Retinal pigment epithelial cell (primary cell): Measurements from ENCODE around the gene PUS10.

Experiments
- DNase-seq: peaks from one replicate; pipeline ENCODE4 v3.0.0-alpha.2; 2010; ENCODE audit warnings: low read depth
- H3K4me3 ChIP-seq: 2 replicates; pipeline ENCODE4 v1.5.1; 2011; ENCODE audit warnings: mild to moderate bottlenecking, low read length, control low read depth, moderate library complexity
- TF ChIP-seq, protein P1 (sequence below): conservative IDR thresholded peaks from 2 replicates; pipeline ENCODE4 v1.5.1; 2011; ENCODE audit warnings: low read depth, low read length, control low read depth, inconsistent platforms

PUS10 gene

DNA sequence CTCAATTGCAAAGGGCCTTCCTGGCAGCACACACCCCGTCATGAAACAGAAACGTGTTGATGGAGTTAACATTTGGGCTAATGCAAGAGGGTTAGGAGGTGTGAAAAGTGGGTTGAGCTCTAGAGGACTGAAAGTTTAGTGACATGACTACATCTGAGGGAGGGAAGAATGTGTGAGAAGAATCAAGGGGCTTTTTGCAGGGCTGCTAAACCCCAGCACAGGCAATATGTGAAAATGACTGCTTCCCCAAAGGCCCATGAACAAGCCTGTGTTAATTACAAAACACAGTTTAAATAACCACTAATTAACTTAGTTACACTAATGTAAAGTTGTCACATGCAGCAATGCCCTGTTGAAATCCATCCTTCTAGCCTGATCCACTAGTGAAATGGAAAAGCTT is 63.9 kb downstream of the PUS10 start:
- TF ChIP-seq, protein P1, sequence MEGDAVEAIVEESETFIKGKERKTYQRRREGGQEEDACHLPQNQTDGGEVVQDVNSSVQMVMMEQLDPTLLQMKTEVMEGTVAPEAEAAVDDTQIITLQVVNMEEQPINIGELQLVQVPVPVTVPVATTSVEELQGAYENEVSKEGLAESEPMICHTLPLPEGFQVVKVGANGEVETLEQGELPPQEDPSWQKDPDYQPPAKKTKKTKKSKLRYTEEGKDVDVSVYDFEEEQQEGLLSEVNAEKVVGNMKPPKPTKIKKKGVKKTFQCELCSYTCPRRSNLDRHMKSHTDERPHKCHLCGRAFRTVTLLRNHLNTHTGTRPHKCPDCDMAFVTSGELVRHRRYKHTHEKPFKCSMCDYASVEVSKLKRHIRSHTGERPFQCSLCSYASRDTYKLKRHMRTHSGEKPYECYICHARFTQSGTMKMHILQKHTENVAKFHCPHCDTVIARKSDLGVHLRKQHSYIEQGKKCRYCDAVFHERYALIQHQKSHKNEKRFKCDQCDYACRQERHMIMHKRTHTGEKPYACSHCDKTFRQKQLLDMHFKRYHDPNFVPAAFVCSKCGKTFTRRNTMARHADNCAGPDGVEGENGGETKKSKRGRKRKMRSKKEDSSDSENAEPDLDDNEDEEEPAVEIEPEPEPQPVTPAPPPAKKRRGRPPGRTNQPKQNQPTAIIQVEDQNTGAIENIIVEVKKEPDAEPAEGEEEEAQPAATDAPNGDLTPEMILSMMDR: no peak
- DNase-seq: no peak
- no peak overlapping the region for H3K4me3 ChIP-seq

DNA sequence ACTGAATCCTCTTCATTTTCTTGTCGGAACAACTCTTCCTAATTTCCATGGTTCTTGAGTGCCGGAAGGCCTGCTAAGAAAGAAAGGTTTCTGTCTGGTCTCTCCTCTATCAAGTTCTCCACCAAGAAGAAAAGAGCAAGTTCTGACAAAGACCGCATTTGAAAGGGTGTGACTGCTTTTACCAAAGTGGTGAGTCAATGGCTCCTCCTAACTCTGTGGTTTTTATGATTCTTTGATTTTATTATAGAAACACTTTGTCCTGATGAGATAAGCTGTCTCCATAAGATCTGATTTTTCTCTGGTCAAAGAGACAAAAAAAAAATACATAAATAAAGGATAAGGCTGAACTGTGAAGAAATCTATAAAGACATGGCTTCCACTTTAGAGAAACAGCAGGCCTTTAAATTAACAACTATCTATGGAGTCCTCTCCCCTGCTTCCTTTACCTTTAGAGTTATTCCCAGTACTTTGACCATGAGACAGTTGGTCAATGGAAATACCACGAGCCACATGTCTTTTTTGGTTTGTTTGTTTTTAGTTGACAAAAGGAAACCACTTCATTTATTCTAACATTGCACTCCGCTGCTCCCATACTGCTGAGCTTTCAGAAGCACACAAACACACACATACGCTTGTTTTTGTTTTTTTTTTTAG is 69.0 kb downstream of the PUS10 start:
- no peak for DNase-seq

GRCh38 chr2:60948161-60948560 is 69.9 kb downstream of the PUS10 start:
- no peak for DNase-seq
- TF ChIP-seq, protein P1: no peak
- H3K4me3 ChIP-seq: no peak overlapping the region

More for the DNA sequence above, 69.0 kb downstream of the PUS10 start:
- TF ChIP-seq, protein P1: no peak
- no peak overlapping the region for H3K4me3 ChIP-seq

DNA sequence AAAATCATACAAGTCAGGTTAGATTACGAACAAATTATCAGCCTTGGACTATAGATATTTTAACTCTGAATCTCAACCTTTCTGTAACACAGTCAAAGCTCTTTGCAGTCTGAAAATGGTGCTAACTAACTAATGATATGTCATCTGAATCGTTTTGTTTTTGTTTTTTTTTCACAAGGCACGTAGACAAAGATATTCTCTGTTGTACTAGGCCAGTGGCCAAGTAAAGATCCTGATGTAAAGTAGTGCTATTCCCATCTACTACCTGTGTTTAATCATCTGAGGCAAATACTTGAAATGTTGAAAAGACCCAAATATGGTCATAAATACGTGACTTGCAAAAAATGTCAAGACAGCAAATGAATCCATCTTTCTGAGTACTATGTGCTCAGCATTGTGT is 71.0 kb downstream of the PUS10 start:
- H3K4me3 ChIP-seq: no peak overlapping the region
- DNase-seq: no peak
- TF ChIP-seq, protein P1: no peak

- no peak overlapping the region for H3K4me3 ChIP-seq
- TF ChIP-seq, protein P1: no peak
Measured at GRCh38 chr2:60945341-60945740, 72.7 kb downstream of the PUS10 start.

DNA sequence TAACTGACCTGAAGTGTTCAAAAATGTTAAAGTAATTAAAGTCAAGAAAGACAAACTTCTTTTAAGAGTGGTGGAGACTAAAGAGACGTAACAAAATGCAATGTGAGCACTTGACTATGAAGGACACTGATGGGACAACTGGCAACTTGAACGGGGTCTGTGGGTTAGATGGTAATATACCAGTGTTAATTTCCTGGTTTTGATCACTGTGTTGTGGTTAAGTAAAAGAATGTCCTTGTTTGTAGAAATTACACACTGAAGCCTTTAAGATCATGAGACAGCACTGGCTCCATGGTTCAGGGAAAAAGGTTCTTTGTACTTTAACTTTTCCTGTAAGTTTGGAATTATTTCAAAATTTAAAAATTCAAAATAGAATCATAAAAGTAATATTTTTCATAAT is 78.4 kb downstream of the PUS10 start:
- TF ChIP-seq, protein P1: no peak
- no peak for DNase-seq
- H3K4me3 ChIP-seq: no peak overlapping the region

More at GRCh38 chr2:60945341-60945740, 72.7 kb downstream of the PUS10 start:
- DNase-seq: no peak

DNA sequence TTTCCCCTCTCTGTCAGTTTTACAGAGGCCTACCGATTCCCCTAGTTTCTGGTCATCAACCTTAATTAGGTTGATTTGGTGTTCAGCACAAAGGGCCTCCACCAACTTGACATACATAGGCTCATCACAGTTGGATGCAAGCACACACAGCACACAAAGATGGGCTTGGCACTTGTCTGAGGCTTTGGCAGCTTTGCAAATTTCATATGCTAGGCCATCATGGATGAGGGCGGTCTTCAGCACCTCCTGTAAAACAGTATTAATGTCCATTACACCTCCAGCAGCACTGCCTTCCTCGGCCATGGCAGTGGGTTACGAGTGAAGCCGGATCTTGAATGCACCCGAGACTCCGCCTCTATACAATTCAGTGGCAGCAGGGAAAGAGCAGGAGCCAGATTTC is 79.8 kb downstream of the PUS10 start:
- DNase-seq: no peak
- TF ChIP-seq, protein P1: no peak
- no peak overlapping the region for H3K4me3 ChIP-seq
